Panc1 (cell line): ENCODE measurements around the gene LAMB3. TPM values are rescaled to one million over a fixed set of nuclear protein-coding genes. Genes with fewer than 3 reads are reported as not detected.

Experiments used
- ATAC-seq: fragments of 200-7000 bp; cut with Tn5 transposase; 2 replicates; pipeline ENCODE4 v1.9.1; 2020; ENCODE audit warnings: mild to moderate bottlenecking, moderate library complexity
- BruUV-seq: library from RNA; stranded (reverse); fragments of 400-500 nt; replicated peaks from 2 replicates; lab custom pipeline; 2021; lab: Mats Ljungman, UMichigan
- CTCF ChIA-PET: fragments of 300-600 bp; sonication (Branson Sonifier 250); formaldehyde crosslinking; loops from one replicate; lab custom pipeline; 2022; ENCODE audit warnings: antibody characterized with exemption; lab: Charles Lee
- POLR2A ChIA-PET: fragments of 300-600 bp; sonication (Branson Sonifier 250); formaldehyde crosslinking; loops from one replicate; lab custom pipeline; 2022; ENCODE audit warnings: antibody characterized with exemption; lab: Charles Lee
- DNase-seq: peaks from one replicate; pipeline ENCODE4 v3.0.0-alpha.2; 2010; ENCODE audit warnings: low read depth, low spot score
- H3K27ac ChIP-seq: 2 replicates; pipeline ENCODE4 v1.5.1; 2011; ENCODE audit warnings: mild to moderate bottlenecking, low read length, inconsistent platforms
- H3K27me3 ChIP-seq: fragments of 200-500 bp; sonication (Bioruptor generic); 2 replicates; pipeline ENCODE4 v1.6.0; 2014; ENCODE audit warnings: low read length, inconsistent platforms; ENCODE audit not compliant: control insufficient read depth, insufficient read depth
- H3K36me3 ChIP-seq: fragments of 200-500 bp; sonication (Bioruptor generic); 2 replicates; pipeline ENCODE4 v1.5.1; 2014; ENCODE audit warnings: inconsistent platforms, mild to moderate bottlenecking, low read length, moderate library complexity; ENCODE audit not compliant: control insufficient read depth, insufficient read depth
- H3K4me1 ChIP-seq: 2 replicates; pipeline ENCODE4 v1.5.1; 2011; ENCODE audit warnings: inconsistent platforms, mild to moderate bottlenecking, low read length, moderate library complexity; ENCODE audit not compliant: control insufficient read depth, insufficient read depth
- H3K4me3 ChIP-seq, 2 experiments: 2 replicates each; pipeline ENCODE4 v1.5.1; 2011 to 2012; ENCODE audit warnings: low read depth in 2 of 2, low read length in 2 of 2, mild to moderate bottlenecking in 2 of 2, inconsistent platforms in 1 of 2, moderate library complexity in 1 of 2
- H3K9me3 ChIP-seq: fragments of 200-500 bp; sonication (Bioruptor generic); 2 replicates; pipeline ENCODE4 v1.5.1; 2014; ENCODE audit warnings: low read depth, mild to moderate bottlenecking, inconsistent platforms, low read length, moderate library complexity; ENCODE audit not compliant: control insufficient read depth, insufficient read depth
- POLR2AphosphoS5 ChIP-seq: IDR thresholded peaks from 2 replicates; pipeline ENCODE4 v1.6.1; 2012; ENCODE audit warnings: mild to moderate bottlenecking, low read depth, low read length, moderate library complexity
- SIN3A ChIP-seq: IDR thresholded peaks from 2 replicates; pipeline ENCODE4 v1.6.1; 2012; ENCODE audit warnings: low read depth, mild to moderate bottlenecking, low read length, moderate library complexity, borderline replicate concordance; ENCODE audit not compliant: insufficient read depth
- TCF7L2 ChIP-seq: IDR thresholded peaks from 2 replicates; pipeline ENCODE4 v1.6.1; 2011; ENCODE audit warnings: mild to moderate bottlenecking, low read depth, low read length, inconsistent platforms
- in situ Hi-C: cut with HindIII; loops from 2 replicates; pipeline ENCODE4 v1.10.0; 2016; ENCODE audit warnings: low sequenced_read_pairs, low pct_unique_long_range_greater_than_20kb
- intact Hi-C: fragments of 100-400 bp; cut with micrococcal nuclease; formaldehyde crosslinking; loops from one replicate; pipeline ENCODE4 v1.10.0; 2022; ENCODE audit not compliant: unreplicated experiment
- total RNA-seq: library from RNA; stranded (reverse); gene quantifications from one replicate; pipeline ENCODE4 v1.2.1, GENCODE V29; 2021; ENCODE audit not compliant: unreplicated experiment
- TF ChIP-seq, protein P1 (sequence below), 2 experiments: IDR thresholded peaks; 2 replicates each; pipeline ENCODE4 v1.6.1; 2011 to 2012; ENCODE audit warnings: low read depth in 2 of 2, control low read depth in 1 of 2, low read length in 1 of 2, mild to moderate bottlenecking in 1 of 2, moderate library complexity in 1 of 2; ENCODE audit not compliant: insufficient read depth in 1 of 2
- TF ChIP-seq, protein P2 (sequence below): fragments of 450-650 bp; IDR thresholded peaks from 2 replicates; pipeline ENCODE4 v1.5.1; 2017; ENCODE audit warnings: mild to moderate bottlenecking

Gene LAMB3
- total RNA-seq, 1 experiment from 2014 or later: 0.85 TPM

DNA sequence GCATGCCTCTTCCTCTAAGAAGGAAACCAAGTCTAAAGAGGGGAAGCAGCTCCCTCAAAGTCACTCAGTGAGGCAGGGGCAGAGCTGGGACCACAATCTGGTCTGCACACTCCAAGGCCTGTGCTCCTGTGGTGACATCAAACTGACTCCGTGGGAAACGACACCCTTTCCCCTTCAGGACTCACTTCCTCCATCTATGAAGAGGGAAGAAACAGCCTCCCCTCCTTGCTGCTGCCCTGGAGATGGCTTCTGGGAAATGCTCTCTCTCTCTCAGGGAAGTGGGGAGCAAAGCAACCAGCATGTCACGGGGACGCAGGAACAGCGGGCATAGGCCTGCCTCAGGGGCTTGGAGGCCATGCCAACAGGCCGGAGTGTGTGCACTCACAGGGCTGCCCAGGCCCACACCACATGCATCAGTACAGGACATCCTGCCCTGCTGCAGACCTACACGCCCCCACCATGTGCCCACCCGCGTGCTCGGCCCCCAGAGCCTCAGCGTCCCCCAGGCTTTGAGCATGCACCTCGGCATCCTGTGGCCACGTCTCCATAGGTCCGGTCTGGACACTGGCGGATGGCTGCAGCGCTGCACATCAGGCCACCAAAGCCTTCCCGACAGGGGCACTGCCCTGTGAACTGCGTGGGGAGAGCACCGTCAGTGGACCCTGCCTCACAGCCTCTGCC is 25.7 kb downstream of the LAMB3 start:
- intact Hi-C loops: loop anchor here (2.0 kb wide), 1 partner anchor 50 kb away; no protein-coding TSS in a partner anchor
- in situ Hi-C loops: no loop called here
- TF ChIP-seq TCF7L2 (no peak), SIN3A (no peak), POLR2AphosphoS5 (no peak)
- TF ChIP-seq, protein P1, sequence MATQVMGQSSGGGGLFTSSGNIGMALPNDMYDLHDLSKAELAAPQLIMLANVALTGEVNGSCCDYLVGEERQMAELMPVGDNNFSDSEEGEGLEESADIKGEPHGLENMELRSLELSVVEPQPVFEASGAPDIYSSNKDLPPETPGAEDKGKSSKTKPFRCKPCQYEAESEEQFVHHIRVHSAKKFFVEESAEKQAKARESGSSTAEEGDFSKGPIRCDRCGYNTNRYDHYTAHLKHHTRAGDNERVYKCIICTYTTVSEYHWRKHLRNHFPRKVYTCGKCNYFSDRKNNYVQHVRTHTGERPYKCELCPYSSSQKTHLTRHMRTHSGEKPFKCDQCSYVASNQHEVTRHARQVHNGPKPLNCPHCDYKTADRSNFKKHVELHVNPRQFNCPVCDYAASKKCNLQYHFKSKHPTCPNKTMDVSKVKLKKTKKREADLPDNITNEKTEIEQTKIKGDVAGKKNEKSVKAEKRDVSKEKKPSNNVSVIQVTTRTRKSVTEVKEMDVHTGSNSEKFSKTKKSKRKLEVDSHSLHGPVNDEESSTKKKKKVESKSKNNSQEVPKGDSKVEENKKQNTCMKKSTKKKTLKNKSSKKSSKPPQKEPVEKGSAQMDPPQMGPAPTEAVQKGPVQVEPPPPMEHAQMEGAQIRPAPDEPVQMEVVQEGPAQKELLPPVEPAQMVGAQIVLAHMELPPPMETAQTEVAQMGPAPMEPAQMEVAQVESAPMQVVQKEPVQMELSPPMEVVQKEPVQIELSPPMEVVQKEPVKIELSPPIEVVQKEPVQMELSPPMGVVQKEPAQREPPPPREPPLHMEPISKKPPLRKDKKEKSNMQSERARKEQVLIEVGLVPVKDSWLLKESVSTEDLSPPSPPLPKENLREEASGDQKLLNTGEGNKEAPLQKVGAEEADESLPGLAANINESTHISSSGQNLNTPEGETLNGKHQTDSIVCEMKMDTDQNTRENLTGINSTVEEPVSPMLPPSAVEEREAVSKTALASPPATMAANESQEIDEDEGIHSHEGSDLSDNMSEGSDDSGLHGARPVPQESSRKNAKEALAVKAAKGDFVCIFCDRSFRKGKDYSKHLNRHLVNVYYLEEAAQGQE (IDR thresholded peaks at IDR 0.05; ENCODE audit: insufficient read depth in 1 of 2, low read depth in 2 of 2, low read length in 1 of 2): no peak
- TF ChIP-seq, protein P2, sequence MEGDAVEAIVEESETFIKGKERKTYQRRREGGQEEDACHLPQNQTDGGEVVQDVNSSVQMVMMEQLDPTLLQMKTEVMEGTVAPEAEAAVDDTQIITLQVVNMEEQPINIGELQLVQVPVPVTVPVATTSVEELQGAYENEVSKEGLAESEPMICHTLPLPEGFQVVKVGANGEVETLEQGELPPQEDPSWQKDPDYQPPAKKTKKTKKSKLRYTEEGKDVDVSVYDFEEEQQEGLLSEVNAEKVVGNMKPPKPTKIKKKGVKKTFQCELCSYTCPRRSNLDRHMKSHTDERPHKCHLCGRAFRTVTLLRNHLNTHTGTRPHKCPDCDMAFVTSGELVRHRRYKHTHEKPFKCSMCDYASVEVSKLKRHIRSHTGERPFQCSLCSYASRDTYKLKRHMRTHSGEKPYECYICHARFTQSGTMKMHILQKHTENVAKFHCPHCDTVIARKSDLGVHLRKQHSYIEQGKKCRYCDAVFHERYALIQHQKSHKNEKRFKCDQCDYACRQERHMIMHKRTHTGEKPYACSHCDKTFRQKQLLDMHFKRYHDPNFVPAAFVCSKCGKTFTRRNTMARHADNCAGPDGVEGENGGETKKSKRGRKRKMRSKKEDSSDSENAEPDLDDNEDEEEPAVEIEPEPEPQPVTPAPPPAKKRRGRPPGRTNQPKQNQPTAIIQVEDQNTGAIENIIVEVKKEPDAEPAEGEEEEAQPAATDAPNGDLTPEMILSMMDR: no peak
- BruUV-seq: no TSS peak
- no peak overlapping the region for H3K4me3 ChIP-seq
- no peaks in the 10 kb centered on the region for H3K4me1 ChIP-seq
- ATAC-seq (no peak), DNase-seq (no peak)
- ChIA-PET POLR2A (no interaction called here), CTCF (no interaction called here)
- H3K36me3 ChIP-seq: no peaks in the 10 kb centered on the region
- H3K27me3 ChIP-seq: no peaks in the 10 kb centered on the region
- H3K27ac ChIP-seq: no peak overlapping the region
- no peaks in the 10 kb centered on the region for H3K9me3 ChIP-seq

DNA sequence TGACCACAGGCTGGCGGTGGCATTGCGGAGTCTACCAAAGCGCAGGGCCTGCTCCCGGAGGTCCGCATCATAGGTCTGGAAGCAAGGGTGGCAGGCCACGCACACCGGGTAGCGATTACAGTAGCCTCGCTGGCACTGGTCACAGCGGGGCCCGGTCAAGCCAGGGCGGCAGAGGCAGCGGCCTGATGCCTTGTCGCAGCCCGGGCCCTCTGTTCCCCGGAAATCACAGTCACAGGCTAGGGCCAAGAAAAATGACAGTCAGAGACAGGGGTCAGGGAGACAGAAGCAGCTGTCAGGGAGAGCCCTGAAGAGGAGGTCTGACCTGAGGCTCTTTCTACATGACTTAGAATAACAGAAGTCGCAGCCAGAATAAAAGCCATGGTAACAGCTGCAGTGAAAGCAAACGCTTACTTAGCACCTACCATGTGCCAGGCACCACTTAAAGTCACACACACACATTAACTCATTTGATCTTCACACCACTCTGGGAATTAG is 26.4 kb downstream of the LAMB3 start:
- no peak for DNase-seq
- Histone ChIP-seq H3K4me3 (no peak overlapping the region), H3K27ac (no peak overlapping the region), H3K9me3 (no peaks in the 10 kb centered on the region), H3K27me3 (no peaks in the 10 kb centered on the region), H3K4me1 (no peaks in the 10 kb centered on the region), H3K36me3 (no peaks in the 10 kb centered on the region)
- POLR2A ChIA-PET: no interaction called here
- in situ Hi-C loops (no loop called here), intact Hi-C loops (loop anchor here (2.0 kb wide), 1 partner anchor 49 kb away; no protein-coding TSS in a partner anchor)
- BruUV-seq: no TSS peak
- no peak for ATAC-seq
- TF ChIP-seq POLR2AphosphoS5 (no peak), SIN3A (no peak), TCF7L2 (no peak)
- TF ChIP-seq, protein P1 (IDR thresholded peaks at IDR 0.05; ENCODE audit: insufficient read depth in 1 of 2, low read depth in 2 of 2, low read length in 1 of 2): no peak
- TF ChIP-seq, protein P2: no peak
- CTCF ChIA-PET: no interaction called here
